Neural progenitor cell (in vitro differentiated cells): ENCODE measurements around the gene WBP2. TPM values are rescaled to one million over a fixed set of nuclear protein-coding genes. Genes with fewer than 3 reads are reported as not detected.

Experiments
- DNase-seq: peaks from one replicate; pipeline ENCODE4 v3.0.0-alpha.2; 2016; ENCODE audit warnings: low spot score
- H2AFZ ChIP-seq: fragments of 200-600 bp; sonication (generic); replicated peaks from 2 replicates; pipeline ENCODE4 v1.6.1; 2016; ENCODE audit warnings: antibody characterized with exemption
- H3F3A ChIP-seq: fragments of 200-600 bp; sonication (generic); 2 replicates; pipeline ENCODE4 v1.6.1; 2016; ENCODE audit warnings: antibody characterized with exemption, low read depth
- H3K27ac ChIP-seq: fragments of 200-600 bp; sonication (generic); 2 replicates; pipeline ENCODE4 v1.5.1; 2016; ENCODE audit warnings: mild to moderate bottlenecking
- H3K27me3 ChIP-seq: fragments of 200-600 bp; sonication (generic); 2 replicates; pipeline ENCODE4 v1.6.1; 2016; ENCODE audit warnings: mild to moderate bottlenecking, moderate library complexity
- H3K36me3 ChIP-seq: fragments of 200-600 bp; sonication (generic); 2 replicates; pipeline ENCODE4 v1.5.1; 2016
- H3K4me1 ChIP-seq: fragments of 200-600 bp; sonication (generic); 2 replicates; pipeline ENCODE4 v1.6.1; 2016; ENCODE audit warnings: mixed run types
- H3K4me2 ChIP-seq: fragments of 200-600 bp; sonication (generic); 2 replicates; pipeline ENCODE4 v1.6.1; 2016
- H3K4me3 ChIP-seq: fragments of 200-600 bp; sonication (generic); 2 replicates; pipeline ENCODE4 v1.5.1; 2016
- H3K79me2 ChIP-seq: fragments of 200-600 bp; sonication (generic); 2 replicates; pipeline ENCODE4 v1.6.1; 2016; ENCODE audit warnings: low read depth
- H3K9ac ChIP-seq: fragments of 200-600 bp; sonication (generic); 2 replicates; pipeline ENCODE4 v1.6.1; 2016
- H3K9me3 ChIP-seq: fragments of 200-600 bp; sonication (generic); 2 replicates; pipeline ENCODE4 v1.5.1; 2016; ENCODE audit warnings: low read depth
- H4K20me1 ChIP-seq: fragments of 200-600 bp; sonication (generic); 2 replicates; pipeline ENCODE4 v1.6.1; 2016; ENCODE audit warnings: low read depth
- H3K27ac Mint-ChIP-seq: 3 replicates; pipeline ENCODE4 v1.8.0; 2021; ENCODE audit warnings: mixed read lengths
- H3K27me3 Mint-ChIP-seq: 2 replicates; pipeline ENCODE4 v1.8.0; 2022; ENCODE audit warnings: low read depth, mild to moderate bottlenecking, inconsistent platforms, moderate library complexity, mixed read lengths; ENCODE audit not compliant: insufficient read depth
- H3K36me3 Mint-ChIP-seq: 3 replicates; pipeline ENCODE4 v1.8.0; 2021; ENCODE audit warnings: mixed read lengths
- H3K4me1 Mint-ChIP-seq: 3 replicates; pipeline ENCODE4 v1.8.0; 2021; ENCODE audit warnings: mixed read lengths
- H3K4me3 Mint-ChIP-seq: 3 replicates; pipeline ENCODE4 v1.8.0; 2021; ENCODE audit warnings: mild to moderate bottlenecking, moderate library complexity, mixed read lengths
- H3K9me3 Mint-ChIP-seq: 3 replicates; pipeline ENCODE4 v1.8.0; 2020; ENCODE audit warnings: mixed read lengths
- CTCF ChIP-seq: fragments of 200-600 bp; sonication (generic); IDR thresholded peaks from 2 replicates; pipeline ENCODE4 v1.5.1; 2017; ENCODE audit warnings: antibody characterized with exemption, mild to moderate bottlenecking
- EZH2 ChIP-seq: fragments of 200-600 bp; sonication (generic); IDR thresholded peaks from 2 replicates; pipeline ENCODE4 v1.6.1; 2017; ENCODE audit warnings: antibody characterized with exemption, mild to moderate bottlenecking, moderate library complexity
- EZH2phosphoT487 ChIP-seq: fragments of 200-600 bp; sonication (generic); IDR thresholded peaks from 2 replicates; pipeline ENCODE4 v1.6.1; 2017; ENCODE audit warnings: antibody characterized with exemption
- total RNA-seq: library from RNA; depleted of rRNA; stranded (reverse); fragments of >200 nt; gene quantifications from 2 replicates; pipeline ENCODE4 v1.2.3, GENCODE V29; 2015; ENCODE audit warnings: low replicate concordance

WBP2 gene
- total RNA-seq, 1 donor from 2014 or later, result 20.9 TPM

GRCh38 chr17:75829747-75830146 lies 25.4 kb downstream of the WBP2 start:
- H3K36me3 ChIP-seq, result no peaks in the 10 kb centered on the region
- H2AFZ ChIP-seq, result no peak overlapping the region
- H3K79me2 ChIP-seq, result no peaks in the 10 kb centered on the region
- no peaks in the 10 kb centered on the region for H3K9me3 ChIP-seq
- H3K4me2 ChIP-seq, result no peak overlapping the region
- H3K27ac Mint-ChIP-seq, result no peak overlapping the region
- H3F3A ChIP-seq, result peaks cover 27% of the 10 kb centered on the region
- H3K9me3 Mint-ChIP-seq, result no peaks in the 10 kb centered on the region
- no peak overlapping the region for H3K9ac ChIP-seq
- H3K4me3 ChIP-seq, result no peak overlapping the region
- peaks cover 8% of the 10 kb centered on the region for H3K27me3 Mint-ChIP-seq
- peaks cover 3% of the 10 kb centered on the region for H3K36me3 Mint-ChIP-seq
- H3K4me3 Mint-ChIP-seq, result no peak overlapping the region
- no peak for DNase-seq
- no peak overlapping the region for H3K27ac ChIP-seq
- H3K27me3 ChIP-seq, result no peaks in the 10 kb centered on the region
- H3K4me1 Mint-ChIP-seq, result peaks cover 25% of the 10 kb centered on the region
- no peaks in the 10 kb centered on the region for H4K20me1 ChIP-seq
- TF ChIP-seq EZH2, result no peak
- no peak for TF ChIP-seq EZH2phosphoT487
- TF ChIP-seq CTCF, result no peak
- peaks cover 27% of the 10 kb centered on the region for H3K4me1 ChIP-seq

GRCh38 chr17:75828741-75829140 lies 26.4 kb downstream of the WBP2 start:
- Histone ChIP-seq H4K20me1 (no peaks in the 10 kb centered on the region), H2AFZ (no peak overlapping the region), H3K27me3 (no peaks in the 10 kb centered on the region), H3K9me3 (no peaks in the 10 kb centered on the region), H3K4me2 (peak overlapping the region; percentile 70), H3K36me3 (no peaks in the 10 kb centered on the region), H3K27ac (no peak overlapping the region), H3F3A (peaks cover 27% of the 10 kb centered on the region), H3K4me1 (peaks cover 27% of the 10 kb centered on the region), H3K79me2 (no peaks in the 10 kb centered on the region), H3K9ac (no peak overlapping the region), H3K4me3 (no peak overlapping the region)
- no peak for DNase-seq
- Mint-ChIP-seq H3K4me1 (peaks cover 25% of the 10 kb centered on the region), H3K4me3 (no peak overlapping the region), H3K27me3 (peaks cover 8% of the 10 kb centered on the region), H3K9me3 (no peaks in the 10 kb centered on the region), H3K36me3 (peaks cover 3% of the 10 kb centered on the region), H3K27ac (no peak overlapping the region)
- TF ChIP-seq CTCF, result no peak
- no peak for TF ChIP-seq EZH2phosphoT487
- no peak for TF ChIP-seq EZH2

- Histone ChIP-seq H3K4me2 (peak overlapping the region; percentile 70), H3K4me1 (peaks cover 25% of the 10 kb centered on the region), H3K27ac (no peak overlapping the region), H3K79me2 (no peaks in the 10 kb centered on the region), H3F3A (peaks cover 24% of the 10 kb centered on the region), H3K27me3 (no peaks in the 10 kb centered on the region), H3K4me3 (peak overlapping the region; percentile 37), H3K9me3 (no peaks in the 10 kb centered on the region), H2AFZ (peak overlapping the region; percentile 95), H3K9ac (no peak overlapping the region), H4K20me1 (no peaks in the 10 kb centered on the region), H3K36me3 (no peaks in the 10 kb centered on the region)
- TF ChIP-seq EZH2 (no peak), CTCF (no peak), EZH2phosphoT487 (no peak)
- no peak for DNase-seq
- peaks cover 3% of the 10 kb centered on the region for H3K36me3 Mint-ChIP-seq
- H3K4me1 Mint-ChIP-seq, result peaks cover 22% of the 10 kb centered on the region
- H3K27me3 Mint-ChIP-seq, result peaks cover 7% of the 10 kb centered on the region
- H3K4me3 Mint-ChIP-seq, result peak overlapping the region; percentile 50
- H3K27ac Mint-ChIP-seq, result peak overlapping the region; percentile 66
- no peaks in the 10 kb centered on the region for H3K9me3 Mint-ChIP-seq
These were observed 27.1 kb downstream of the WBP2 start for GRCh38 chr17:75828076-75828400.
